Mononuclear cell (primary cell): ENCODE measurements around the gene FBXO40. TPM values are rescaled to one million over a fixed set of nuclear protein-coding genes. Genes with fewer than 3 reads are reported as not detected.

ENCODE experiments used
- H3K27me3 ChIP-seq: 2 replicates; pipeline ENCODE4 v1.6.0; 2011; ENCODE audit warnings: low read length, control low read depth; ENCODE audit not compliant: insufficient read depth
- H3K4me1 ChIP-seq: 2 replicates; pipeline ENCODE4 v1.5.1; 2011; ENCODE audit warnings: mild to moderate bottlenecking, low read length, control low read depth; ENCODE audit not compliant: insufficient read depth
- H3K4me3 ChIP-seq: 2 replicates; pipeline ENCODE4 v1.5.1; 2011; ENCODE audit warnings: mild to moderate bottlenecking, low read length, moderate library complexity
- H3K9me3 ChIP-seq: 2 replicates; pipeline ENCODE4 v1.5.1; 2011; ENCODE audit warnings: low read depth, mild to moderate bottlenecking, control low read depth, low read length
- total RNA-seq: library from RNA; depleted of rRNA; stranded (reverse); fragments of >200 nt; gene quantifications from one replicate; pipeline ENCODE4 v1.2.3, GENCODE V29; 2012

The FBXO40 gene
- total RNA-seq, 1 donor, result under 0.01 TPM

- H3K4me1 ChIP-seq, result peaks cover 29% of the 10 kb centered on the region
- no peak overlapping the region for H3K4me3 ChIP-seq
- no peaks in the 10 kb centered on the region for H3K27me3 ChIP-seq
- no peaks in the 10 kb centered on the region for H3K9me3 ChIP-seq
Observed at GRCh38 chr3:121665488-121665887, 72.3 kb downstream of the FBXO40 start.

- Histone ChIP-seq H3K27me3 (no peaks in the 10 kb centered on the region), H3K4me3 (no peak overlapping the region), H3K4me1 (peaks cover 21% of the 10 kb centered on the region), H3K9me3 (no peaks in the 10 kb centered on the region)
Observed at GRCh38 chr3:121667333-121667732, 74.2 kb downstream of the FBXO40 start.

GRCh38 chr3:121670676-121671075 lies 77.5 kb downstream of the FBXO40 start:
- Histone ChIP-seq H3K9me3 (no peaks in the 10 kb centered on the region), H3K4me3 (no peak overlapping the region), H3K4me1 (peaks cover 21% of the 10 kb centered on the region), H3K27me3 (no peaks in the 10 kb centered on the region)

GRCh38 chr3:121677141-121677540 lies 84.0 kb downstream of the FBXO40 start:
- H3K9me3 ChIP-seq, result no peaks in the 10 kb centered on the region
- no peaks in the 10 kb centered on the region for H3K4me1 ChIP-seq
- no peaks in the 10 kb centered on the region for H3K27me3 ChIP-seq

More at GRCh38 chr3:121677141-121677540, 84.0 kb downstream of the FBXO40 start:
- no peak overlapping the region for H3K4me3 ChIP-seq

Other genes starting within 250 kb of the FBXO40 start
- 0.42 TPM for gene POLQ, start 47.4 kb upstream of the FBXO40 start, total RNA-seq
- not detected for gene ARGFX, start 25.4 kb upstream of the FBXO40 start, total RNA-seq
- 113 TPM for gene HCLS1, start 67.5 kb downstream of the FBXO40 start, total RNA-seq
- 36.3 TPM for gene GOLGB1, start 156.4 kb downstream of the FBXO40 start, total RNA-seq
- gene IQCB1, start 241.7 kb downstream of the FBXO40 start, total RNA-seq, result 58.9 TPM
- gene EAF2, start 241.8 kb downstream of the FBXO40 start, total RNA-seq, result 13.4 TPM